ENCODE measurements around the gene COX8A.

The COX8A gene

DNA sequence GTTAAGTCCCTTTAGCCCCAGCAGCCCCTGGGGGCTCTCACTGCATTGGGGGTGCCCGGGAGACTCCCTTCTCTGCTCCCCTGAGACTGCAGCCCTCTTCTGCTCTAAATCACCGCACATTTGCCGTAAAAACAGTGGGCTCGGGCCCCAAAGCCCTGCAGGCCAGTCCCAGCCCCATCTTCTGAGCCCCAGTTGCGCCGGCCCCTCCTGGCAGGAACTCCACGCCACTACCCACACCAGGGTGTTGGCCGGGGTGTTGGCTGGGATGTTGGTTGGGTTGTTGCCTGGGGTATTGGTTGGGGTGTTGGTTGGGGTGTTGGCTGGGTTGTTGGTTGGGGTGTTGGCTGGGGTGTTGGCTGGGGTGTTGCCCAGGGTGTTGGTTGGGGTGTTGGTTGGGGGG lies 35.3 kb downstream of the COX8A start:
- no peak for DNase-seq (ENCODE audit: low read depth, low spot score)
- no peak overlapping the region for H3K9ac ChIP-seq (ENCODE audit: insufficient read length)
- H3K27ac ChIP-seq = no peak overlapping the region
- no peak for TF ChIP-seq POLR2AphosphoS5 (IDR thresholded peaks at IDR 0.05; ENCODE audit: borderline replicate concordance, low read depth, low read length)
- TF ChIP-seq FOXP2 (optimal IDR thresholded peaks at IDR 0.05; ENCODE audit: control extremely low read depth, extremely low read length, insufficient read depth) = no peak
- no peak for TF ChIP-seq EZH2 (IDR thresholded peaks at IDR 0.05)
- H3K36me3 ChIP-seq (ENCODE audit: insufficient read depth, low read length) = no peaks in the 10 kb centered on the region
- H3K9me3 ChIP-seq (ENCODE audit: low read depth, low read length) = no peaks in the 10 kb centered on the region
- H3K4me3 ChIP-seq = no peak overlapping the region

DNA sequence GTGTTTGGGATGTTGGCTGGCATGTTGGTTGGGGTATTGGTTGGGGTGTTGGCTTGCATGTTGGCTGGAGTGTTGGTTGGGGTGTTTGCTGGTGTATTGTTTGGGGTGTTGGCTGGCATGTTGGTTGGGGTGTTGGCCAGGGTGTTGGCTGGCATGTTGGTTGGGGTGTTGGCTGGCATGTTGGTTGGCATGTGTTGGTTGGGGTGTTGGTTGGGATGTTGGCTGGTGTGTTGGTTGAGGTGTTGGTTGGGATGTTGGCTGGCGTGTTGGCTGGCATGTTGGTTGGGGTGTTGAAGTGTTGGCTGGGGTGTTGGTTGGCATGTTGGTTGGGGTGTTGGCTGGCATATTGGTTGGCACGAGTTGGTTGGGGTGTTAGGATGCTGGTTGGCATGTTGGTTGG lies 36.4 kb downstream of the COX8A start:
- H3K4me3 ChIP-seq = no peak overlapping the region
- no peaks in the 10 kb centered on the region for H3K9me3 ChIP-seq (ENCODE audit: low read depth, low read length)
- no peak overlapping the region for H3K9ac ChIP-seq (ENCODE audit: insufficient read length)
- H3K27ac ChIP-seq = no peak overlapping the region
- H3K36me3 ChIP-seq (ENCODE audit: insufficient read depth, low read length) = no peaks in the 10 kb centered on the region
- no peak for DNase-seq (ENCODE audit: low read depth, low spot score)
- no peak for TF ChIP-seq FOXP2 (optimal IDR thresholded peaks at IDR 0.05; ENCODE audit: control extremely low read depth, extremely low read length, insufficient read depth)
- no peak for TF ChIP-seq EZH2 (IDR thresholded peaks at IDR 0.05)

DNA sequence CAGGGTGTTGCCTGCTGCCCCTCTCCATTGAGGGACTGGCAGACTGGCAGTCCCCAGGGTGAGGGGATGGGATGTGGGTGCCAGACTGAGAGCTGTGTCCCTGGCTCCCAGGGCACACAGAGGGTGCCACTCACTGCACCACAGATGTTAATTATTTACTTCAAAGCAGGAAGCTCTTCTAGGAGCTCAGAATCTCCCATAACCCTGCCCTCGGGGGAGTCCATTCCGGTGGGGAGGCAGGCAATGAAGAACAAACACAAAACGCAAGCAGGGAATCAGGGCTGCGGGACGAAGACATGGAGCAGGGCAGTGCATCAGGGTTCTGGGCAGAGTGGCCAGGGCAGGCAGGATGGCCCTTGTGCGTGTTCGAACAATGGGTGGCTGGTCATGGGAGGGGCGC lies 37.0 kb downstream of the COX8A start:
- H3K4me3 ChIP-seq = no peak overlapping the region
- TF ChIP-seq POLR2AphosphoS5 (IDR thresholded peaks at IDR 0.05; ENCODE audit: borderline replicate concordance, low read depth, low read length) = no peak
- no peak for TF ChIP-seq FOXP2 (optimal IDR thresholded peaks at IDR 0.05; ENCODE audit: control extremely low read depth, extremely low read length, insufficient read depth)
- TF ChIP-seq EZH2 (IDR thresholded peaks at IDR 0.05) = no peak
- H3K36me3 ChIP-seq (ENCODE audit: insufficient read depth, low read length) = no peaks in the 10 kb centered on the region
- no peak for DNase-seq (ENCODE audit: low read depth, low spot score)
- H3K27ac ChIP-seq = no peak overlapping the region
- H3K9me3 ChIP-seq (ENCODE audit: low read depth, low read length) = no peaks in the 10 kb centered on the region
- no peak overlapping the region for H3K9ac ChIP-seq (ENCODE audit: insufficient read length)

DNA sequence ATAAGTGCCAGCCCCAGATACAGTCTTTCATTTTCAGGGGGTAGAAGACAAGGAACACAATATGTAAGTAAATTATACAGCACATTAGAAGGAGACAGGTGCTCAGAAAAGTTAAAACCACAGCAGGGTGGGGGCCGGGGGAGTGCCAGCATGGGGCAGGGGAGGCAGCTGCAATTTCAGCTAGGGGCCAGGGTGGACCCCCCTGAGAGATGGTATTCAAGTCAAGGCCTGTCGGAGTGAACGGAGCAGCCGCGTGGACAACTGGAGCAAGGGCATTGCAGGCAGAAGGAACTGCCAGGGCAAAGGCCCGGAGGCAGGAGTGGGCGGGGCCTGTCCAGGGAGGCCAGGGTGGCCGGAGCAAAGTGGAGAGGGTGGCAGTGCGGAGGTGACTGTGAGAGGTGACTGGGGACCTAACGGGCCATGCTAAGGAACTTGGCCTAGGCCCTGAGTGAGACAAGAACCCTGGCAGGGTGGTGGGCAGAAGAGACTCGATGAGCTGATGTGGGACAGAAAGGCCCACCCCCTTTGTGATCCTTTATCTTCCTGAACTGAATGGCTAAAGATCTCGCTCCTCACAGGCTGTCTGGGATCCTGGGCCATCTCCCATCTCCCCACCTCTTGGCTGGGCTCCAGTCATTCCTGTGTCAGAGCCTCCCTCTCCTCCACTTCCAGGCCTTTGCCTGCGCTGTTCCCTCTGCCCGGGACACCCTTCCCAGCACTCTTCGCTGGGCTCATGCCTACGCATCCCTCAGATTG lies 38.9 kb downstream of the COX8A start:
- Histone ChIP-seq H3K27ac (no peak overlapping the region), H3K4me3 (no peak overlapping the region), H3K9ac (ENCODE audit: insufficient read length) (no peak overlapping the region), H3K9me3 (ENCODE audit: low read depth, low read length) (no peaks in the 10 kb centered on the region), H3K36me3 (ENCODE audit: insufficient read depth, low read length) (no peaks in the 10 kb centered on the region)
- no peak for DNase-seq (ENCODE audit: low read depth, low spot score)
- TF ChIP-seq EZH2 (IDR thresholded peaks at IDR 0.05) = no peak
- TF ChIP-seq FOXP2 (optimal IDR thresholded peaks at IDR 0.05; ENCODE audit: control extremely low read depth, extremely low read length, insufficient read depth) = no peak
- TF ChIP-seq POLR2AphosphoS5 (IDR thresholded peaks at IDR 0.05; ENCODE audit: borderline replicate concordance, low read depth, low read length) = no peak

DNA sequence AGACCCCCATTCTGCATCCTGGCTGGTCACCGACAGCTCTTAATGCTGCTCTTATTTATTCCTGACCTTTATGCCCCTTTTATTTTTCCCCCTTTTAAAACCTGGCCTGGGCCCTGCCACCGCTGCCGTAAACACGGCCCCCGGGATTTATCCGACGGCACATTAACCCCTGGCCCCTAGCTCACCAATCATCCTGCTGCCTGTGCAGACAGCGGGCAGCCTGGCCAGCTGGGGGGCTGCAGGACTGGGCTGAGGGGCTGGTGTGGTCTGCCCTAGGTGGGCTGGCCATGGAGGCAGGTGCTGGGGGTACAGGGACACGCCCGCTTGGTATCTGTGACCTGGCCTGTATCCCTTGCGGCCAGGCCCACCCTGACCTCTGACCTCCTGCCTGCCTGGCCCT lies 39.9 kb downstream of the COX8A start:
- TF ChIP-seq EZH2 (IDR thresholded peaks at IDR 0.05) (no peak), POLR2AphosphoS5 (IDR thresholded peaks at IDR 0.05; ENCODE audit: borderline replicate concordance, low read depth, low read length) (no peak), FOXP2 (optimal IDR thresholded peaks at IDR 0.05; ENCODE audit: control extremely low read depth, extremely low read length, insufficient read depth) (no peak)
- Histone ChIP-seq H3K9me3 (ENCODE audit: low read depth, low read length) (no peaks in the 10 kb centered on the region), H3K4me3 (no peak overlapping the region), H3K9ac (ENCODE audit: insufficient read length) (no peak overlapping the region), H3K27ac (no peak overlapping the region), H3K36me3 (ENCODE audit: insufficient read depth, low read length) (no peaks in the 10 kb centered on the region)
- DNase-seq (ENCODE audit: low read depth, low spot score) = no peak

DNA sequence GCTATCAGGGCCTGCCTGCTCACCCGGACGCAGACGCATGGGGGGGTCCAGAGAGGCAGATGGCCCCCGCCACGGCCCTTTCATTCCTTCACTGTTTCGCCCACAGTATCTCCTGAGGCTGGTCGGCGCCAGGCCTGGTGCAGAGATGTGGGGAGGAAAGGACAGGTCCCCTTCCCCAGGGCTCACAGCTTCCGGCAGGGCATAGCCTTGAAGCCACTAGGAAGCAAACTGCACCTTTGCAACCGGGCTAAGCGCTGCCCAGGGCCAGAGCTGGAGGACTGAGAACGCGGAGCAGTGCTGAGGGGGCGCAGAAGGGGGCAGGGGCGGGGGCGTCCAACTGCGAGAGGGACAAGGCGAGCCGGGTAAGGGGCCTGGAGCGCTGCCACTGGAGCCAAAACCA lies 41.1 kb downstream of the COX8A start:
- no peak for TF ChIP-seq FOXP2 (optimal IDR thresholded peaks at IDR 0.05; ENCODE audit: control extremely low read depth, extremely low read length, insufficient read depth)
- no peak for TF ChIP-seq POLR2AphosphoS5 (IDR thresholded peaks at IDR 0.05; ENCODE audit: borderline replicate concordance, low read depth, low read length)
- no peak for TF ChIP-seq EZH2 (IDR thresholded peaks at IDR 0.05)
- DNase-seq (ENCODE audit: low read depth, low spot score) = no peak
- Histone ChIP-seq H3K27ac (no peak overlapping the region), H3K9ac (ENCODE audit: insufficient read length) (no peak overlapping the region), H3K4me3 (no peak overlapping the region), H3K9me3 (ENCODE audit: low read depth, low read length) (no peaks in the 10 kb centered on the region), H3K36me3 (ENCODE audit: insufficient read depth, low read length) (no peaks in the 10 kb centered on the region)

DNA sequence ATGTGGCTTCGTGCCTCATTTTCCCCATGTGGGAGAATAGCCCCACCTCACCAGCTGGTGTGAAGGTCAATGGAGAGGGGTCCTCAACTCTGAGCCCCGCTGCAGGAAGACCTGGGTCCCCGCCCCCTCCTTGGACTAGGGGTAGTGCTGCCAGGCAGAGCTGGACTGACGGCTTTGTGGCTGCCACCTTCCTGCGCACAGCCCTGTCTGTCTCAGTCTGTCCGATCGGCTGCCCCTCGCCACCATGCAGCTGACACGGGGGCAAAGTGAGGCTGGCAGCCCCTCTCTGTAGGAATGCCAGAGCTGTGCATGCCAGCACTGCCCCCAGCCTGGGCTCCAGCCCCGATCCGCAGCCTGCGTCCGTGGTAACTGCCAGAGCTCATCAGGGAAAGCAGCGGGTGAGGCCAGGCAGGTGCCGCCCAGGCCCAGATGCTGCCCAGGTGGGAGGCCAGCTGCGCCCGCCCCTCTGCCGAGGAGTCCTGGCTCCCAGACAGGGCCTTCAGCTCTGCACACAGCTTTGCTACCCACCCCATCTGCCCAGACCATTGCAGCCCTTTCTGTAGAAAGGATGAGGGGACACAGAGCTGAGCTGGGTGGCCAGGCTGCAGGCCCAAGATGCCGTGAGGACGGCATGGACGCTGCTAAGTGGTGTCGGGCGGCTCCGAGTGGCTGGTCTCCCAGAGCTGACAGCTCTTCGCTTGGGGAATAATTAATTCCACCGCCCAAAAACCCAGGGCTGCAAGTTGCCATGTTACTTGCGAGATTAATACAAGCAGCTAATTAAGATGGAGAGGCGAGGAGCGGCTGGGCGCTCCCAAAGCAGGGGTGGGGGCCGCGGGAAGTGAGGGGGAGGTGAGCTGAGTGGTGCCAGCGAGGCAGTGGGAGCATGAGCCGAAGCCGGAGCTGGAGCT lies 41.8 kb downstream of the COX8A start:
- TF ChIP-seq EZH2 (IDR thresholded peaks at IDR 0.05) (no peak), FOXP2 (optimal IDR thresholded peaks at IDR 0.05; ENCODE audit: control extremely low read depth, extremely low read length, insufficient read depth) (no peak), POLR2AphosphoS5 (IDR thresholded peaks at IDR 0.05; ENCODE audit: borderline replicate concordance, low read depth, low read length) (no peak)
- Histone ChIP-seq H3K36me3 (ENCODE audit: insufficient read depth, low read length) (no peaks in the 10 kb centered on the region), H3K4me3 (no peak overlapping the region), H3K27ac (no peak overlapping the region), H3K9ac (ENCODE audit: insufficient read length) (no peak overlapping the region), H3K9me3 (ENCODE audit: low read depth, low read length) (no peaks in the 10 kb centered on the region)
- DNase-seq (ENCODE audit: low read depth, low spot score) = no peak

DNA sequence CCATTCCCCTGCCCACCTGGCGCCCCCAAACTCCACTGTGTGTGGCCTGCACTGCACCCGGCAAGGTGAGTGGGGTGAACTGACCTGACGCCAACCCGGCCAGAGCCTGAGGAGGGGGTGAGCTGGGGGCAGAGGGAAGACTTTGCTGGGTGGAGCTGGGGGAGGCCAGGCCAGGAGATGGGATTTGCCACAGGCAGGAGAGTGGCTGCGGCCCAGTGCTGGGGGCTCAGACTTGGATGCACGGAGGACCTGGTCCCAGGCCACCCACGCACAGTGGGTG lies 43.5 kb downstream of the COX8A start:
- Histone ChIP-seq H3K4me3 (no peak overlapping the region), H3K36me3 (ENCODE audit: insufficient read depth, low read length) (no peaks in the 10 kb centered on the region), H3K9me3 (ENCODE audit: low read depth, low read length) (no peaks in the 10 kb centered on the region), H3K9ac (ENCODE audit: insufficient read length) (no peak overlapping the region), H3K27ac (no peak overlapping the region)
- no peak for DNase-seq (ENCODE audit: low read depth, low spot score)
- TF ChIP-seq POLR2AphosphoS5 (IDR thresholded peaks at IDR 0.05; ENCODE audit: borderline replicate concordance, low read depth, low read length) = no peak
- no peak for TF ChIP-seq EZH2 (IDR thresholded peaks at IDR 0.05)
- TF ChIP-seq FOXP2 (optimal IDR thresholded peaks at IDR 0.05; ENCODE audit: control extremely low read depth, extremely low read length, insufficient read depth) = no peak

Data from SK-N-MC (cell line).